HepG2 (cell line): Measurements from ENCODE around the gene USP40. TPM values are rescaled to one million over a fixed set of nuclear protein-coding genes. Genes with fewer than 3 reads are reported as not detected.

Experiments
- ATAC-seq: fragments of 200-7000 bp; cut with Tn5 transposase; 3 replicates; pipeline ENCODE4 v1.9.1; 2020; ENCODE audit warnings: mild to moderate bottlenecking, moderate library complexity
- BruUV-seq: library from RNA; stranded (reverse); fragments of 400-500 nt; replicated peaks from 2 replicates; lab custom pipeline; 2021; lab: Mats Ljungman, UMichigan
- CTCF ChIA-PET: fragments of 300-600 bp; formaldehyde crosslinking; extraction: SDS; loops from one replicate; lab custom pipeline; 2021; ENCODE audit warnings: low total read pairs, inconsistent platforms, low intra/inter-chr PET ratio; lab: Yijun Ruan, JAX
- POLR2A ChIA-PET: fragments of 350-600 bp; sonication (Branson Sonifier 250); formaldehyde crosslinking; loops from one replicate; lab custom pipeline; 2020; ENCODE audit warnings: antibody characterized with exemption, inconsistent platforms; lab: Yijun Ruan, JAX
- DNase-seq: peaks from one replicate; pipeline ENCODE4 v3.0.0-alpha.2; 2015; ENCODE audit warnings: low spot score
- FAIRE-seq: peaks from 3 replicates; lab custom pipeline; 2011; peaks lifted over from hg19 to GRCh38; lab: Jason Lieb, UNC
- H2AFZ ChIP-seq: one replicate; pipeline ENCODE4 v1.6.1; 2011; ENCODE audit warnings: low read length, inconsistent platforms
- H3K27ac ChIP-seq: fragments of 300-600 bp; 3 replicates; pipeline ENCODE4 v1.8.0; 2011; ENCODE audit warnings: mixed run types, mild to moderate bottlenecking, mixed read lengths, low read length, inconsistent platforms; ENCODE audit not compliant: insufficient read depth; ENCODE audit errors: extremely low read length
- H3K27me3 ChIP-seq, 2 experiments: fragments of 200-600 bp in 1 of 2; 2 replicates in 1 of 2; 3 replicates in 1 of 2; pipeline versions ENCODE4 v1.6.0 to v1.8.0; 2011; ENCODE audit warnings: low read length in 2 of 2, mild to moderate bottlenecking in 2 of 2, moderate library complexity in 2 of 2, inconsistent platforms in 1 of 2; ENCODE audit not compliant: insufficient read depth in 2 of 2, control insufficient read depth in 1 of 2
- H3K36me3 ChIP-seq, 2 experiments: fragments of 200-600 bp in 1 of 2; replicated peaks in 1 of 2; 2 replicates in 1 of 2; 3 replicates in 1 of 2; pipeline versions ENCODE4 v1.5.1 to v1.8.0; 2011; ENCODE audit warnings: low read length in 2 of 2, inconsistent platforms in 1 of 2; ENCODE audit not compliant: insufficient read depth in 2 of 2, control insufficient read depth in 1 of 2
- H3K4me1 ChIP-seq: 2 replicates; pipeline ENCODE4 v1.5.1; 2012; ENCODE audit warnings: low read length, inconsistent platforms; ENCODE audit not compliant: insufficient read depth
- H3K4me2 ChIP-seq: 2 replicates; pipeline ENCODE4 v1.6.0; 2011; ENCODE audit warnings: low read depth, low read length, inconsistent platforms
- H3K4me3 ChIP-seq, 3 experiments: fragments of 200-600 bp in 1 of 3; sonication (generic), shearing (Covaris generic) in 1 of 3; replicated peaks in 1 of 3; 2 replicates each; pipeline ENCODE4 v1.5.1; 2011 to 2016; ENCODE audit warnings: low read length in 3 of 3, inconsistent platforms in 2 of 3, low read depth in 2 of 3, mild to moderate bottlenecking in 2 of 3, control low read depth in 1 of 3, mixed read lengths in 1 of 3; ENCODE audit not compliant: insufficient read depth in 1 of 3
- H3K79me2 ChIP-seq: one replicate; pipeline ENCODE4 v1.6.1; 2011; ENCODE audit warnings: low read length, inconsistent platforms; ENCODE audit not compliant: insufficient read depth
- H3K9ac ChIP-seq: 2 replicates; pipeline ENCODE4 v1.6.0; 2011; ENCODE audit warnings: mild to moderate bottlenecking, low read depth, low read length, inconsistent platforms; ENCODE audit not compliant: insufficient read depth
- H3K9me3 ChIP-seq: 2 replicates; pipeline ENCODE4 v1.5.1; 2012; ENCODE audit warnings: mild to moderate bottlenecking, low read length
- H4K20me1 ChIP-seq: 2 replicates; pipeline ENCODE4 v1.6.0; 2011; ENCODE audit warnings: inconsistent platforms, mild to moderate bottlenecking, low read length, moderate library complexity; ENCODE audit not compliant: insufficient read depth
- ARNT2 ChIP-seq: sonication (generic); formaldehyde crosslinking; IDR thresholded peaks from 2 replicates; pipeline ENCODE4 v1.8.0; 2022; ENCODE audit warnings: mild to moderate bottlenecking, low read depth, missing genetic modification reagents, moderate library complexity
- DR1 ChIP-seq: sonication (generic); formaldehyde crosslinking; IDR thresholded peaks from 2 replicates; pipeline ENCODE4 v1.8.0; 2021; ENCODE audit warnings: mild to moderate bottlenecking, missing genetic modification reagents, inconsistent platforms
- EHMT2 ChIP-seq: fragments of 200-600 bp; sonication (generic); IDR thresholded peaks from 2 replicates; pipeline ENCODE4 v1.7.0; 2017; ENCODE audit warnings: antibody characterized with exemption, low read depth, low read length, borderline replicate concordance
- GFI1 ChIP-seq: sonication (generic); formaldehyde crosslinking; IDR thresholded peaks from 2 replicates; pipeline ENCODE4 v1.5.0; 2020; ENCODE audit warnings: missing genetic modification reagents, mild to moderate bottlenecking, borderline replicate concordance
- KDM2A ChIP-seq: sonication (generic); formaldehyde crosslinking; IDR thresholded peaks from 2 replicates; pipeline ENCODE4 v1.4.0; 2020; ENCODE audit warnings: low read depth, missing genetic modification reagents, borderline replicate concordance
- KLF13 ChIP-seq: sonication (generic); formaldehyde crosslinking; IDR thresholded peaks from 2 replicates; pipeline ENCODE4 v1.4.0; 2020; ENCODE audit warnings: mild to moderate bottlenecking, missing genetic modification reagents
- MAFK ChIP-seq, 2 experiments: IDR thresholded peaks in 1 of 2; conservative IDR thresholded peaks in 1 of 2; 2 replicates each; pipeline ENCODE4 v1.6.1; 2011; ENCODE audit warnings: improper control_type of control experiment in 2 of 2, low read length in 2 of 2
- RFX5 ChIP-seq: IDR thresholded peaks from 2 replicates; pipeline ENCODE4 v1.6.1; 2011; ENCODE audit warnings: low read depth, low read length, improper control_type of control experiment
- SKI ChIP-seq: fragments of 450-650 bp; IDR thresholded peaks from one replicate; pipeline ENCODE4 v1.6.1; 2018; ENCODE audit warnings: mild to moderate bottlenecking; ENCODE audit not compliant: partially characterized antibody
- YEATS4 ChIP-seq: sonication (generic); formaldehyde crosslinking; IDR thresholded peaks from 2 replicates; pipeline ENCODE4 v1.4.0; 2020; ENCODE audit warnings: missing genetic modification reagents, borderline replicate concordance
- ZBTB3 ChIP-seq: sonication (generic); formaldehyde crosslinking; IDR thresholded peaks from 2 replicates; pipeline ENCODE4 v1.4.0; 2020; ENCODE audit warnings: low read depth, mild to moderate bottlenecking, moderate library complexity, missing genetic modification reagents, borderline replicate concordance
- ZFP62 ChIP-seq: sonication (generic); formaldehyde crosslinking; IDR thresholded peaks from 2 replicates; pipeline ENCODE4 v1.4.0; 2020; ENCODE audit warnings: missing genetic modification reagents
- ZNF18 ChIP-seq: sonication (generic); formaldehyde crosslinking; IDR thresholded peaks from 2 replicates; pipeline ENCODE4 v1.8.0; 2022; ENCODE audit warnings: mild to moderate bottlenecking, missing genetic modification reagents; ENCODE audit not compliant: insufficient replicate concordance
- ZNF317 ChIP-seq: sonication (generic); formaldehyde crosslinking; IDR thresholded peaks from 2 replicates; pipeline ENCODE4 v1.5.0; 2020; ENCODE audit warnings: mild to moderate bottlenecking, missing genetic modification reagents
- ZNF580 ChIP-seq: IDR thresholded peaks from 2 replicates; pipeline ENCODE4 v1.6.1; 2016; ENCODE audit warnings: low read depth, borderline replicate concordance
- ZNF746 ChIP-seq: sonication (generic); formaldehyde crosslinking; IDR thresholded peaks from 2 replicates; pipeline ENCODE4 v1.8.0; 2022; ENCODE audit warnings: mild to moderate bottlenecking, missing genetic modification reagents
- ZNF768 ChIP-seq: sonication (generic); formaldehyde crosslinking; IDR thresholded peaks from 2 replicates; pipeline ENCODE4 v1.4.0; 2020; ENCODE audit warnings: missing genetic modification reagents
- WGBS: methylation state at CpG from one replicate; pipeline ENCODE4 v1.1.6; 2017; ENCODE audit warnings: low lambda C conversion rate; 5-methylcytosine and 5-hydroxymethylcytosine counted together
- in situ Hi-C: cut with HindIII; loops from 2 replicates; pipeline ENCODE4 v1.10.0; 2017; ENCODE audit warnings: low pct_unique_long_range_greater_than_20kb; ENCODE audit not compliant: extremely low pct_ligation_motif_present
- intact Hi-C: fragments of 100-400 bp; cut with micrococcal nuclease; formaldehyde crosslinking; loops from one replicate; pipeline ENCODE4 v1.10.0; 2022; ENCODE audit not compliant: unreplicated experiment
- polyA plus RNA-seq, 8 experiments: library from polyadenylated mRNA; depleted of rRNA in 3 of 8; stranded (reverse) in 7 of 8; unstranded in 1 of 8; fragments of >200 nt; fragmentation: Illumina TruSeq in 4 of 8; extraction: Trizol in 4 of 8; gene quantifications; 2 replicates each; pipeline versions ENCODE4 v1.2.1 to v1.2.3, GENCODE V29; 2011 to 2016; ENCODE audit warnings: low read depth in 4 of 8, missing spikeins in 1 of 8, mixed read lengths in 1 of 8; ENCODE audit not compliant: insufficient read depth in 1 of 8
- total RNA-seq, 5 experiments: library from RNA; depleted of rRNA; stranded (reverse); fragments of >200 nt; fragmentation: Illumina TruSeq; extraction: Trizol; gene quantifications; 2 replicates each; pipeline ENCODE4 v1.2.3, GENCODE V29; 2016; ENCODE audit warnings: low read depth in 1 of 5
- TF ChIP-seq, protein P1 (sequence below): sonication (generic); formaldehyde crosslinking; IDR thresholded peaks from 2 replicates; pipeline ENCODE4 v1.8.1; 2023; ENCODE audit warnings: mild to moderate bottlenecking, moderate library complexity, missing genetic modification reagents
- TF ChIP-seq, protein P2 (sequence below): sonication (generic); formaldehyde crosslinking; IDR thresholded peaks from 2 replicates; pipeline ENCODE4 v1.5.0; 2020; ENCODE audit warnings: mild to moderate bottlenecking, low read depth, missing genetic modification reagents, borderline replicate concordance
- TF ChIP-seq, protein P3 (sequence below): sonication (generic); formaldehyde crosslinking; IDR thresholded peaks from 2 replicates; pipeline ENCODE4 v1.8.1; 2022; ENCODE audit warnings: mild to moderate bottlenecking, missing genetic modification reagents

USP40 gene
- total and polyA plus RNA-seq, 2 of the 13 experiments (the other 11 are each of a cell fraction or from before 2014, with no cell fraction given): 41.0 to 46.3 TPM

DNA sequence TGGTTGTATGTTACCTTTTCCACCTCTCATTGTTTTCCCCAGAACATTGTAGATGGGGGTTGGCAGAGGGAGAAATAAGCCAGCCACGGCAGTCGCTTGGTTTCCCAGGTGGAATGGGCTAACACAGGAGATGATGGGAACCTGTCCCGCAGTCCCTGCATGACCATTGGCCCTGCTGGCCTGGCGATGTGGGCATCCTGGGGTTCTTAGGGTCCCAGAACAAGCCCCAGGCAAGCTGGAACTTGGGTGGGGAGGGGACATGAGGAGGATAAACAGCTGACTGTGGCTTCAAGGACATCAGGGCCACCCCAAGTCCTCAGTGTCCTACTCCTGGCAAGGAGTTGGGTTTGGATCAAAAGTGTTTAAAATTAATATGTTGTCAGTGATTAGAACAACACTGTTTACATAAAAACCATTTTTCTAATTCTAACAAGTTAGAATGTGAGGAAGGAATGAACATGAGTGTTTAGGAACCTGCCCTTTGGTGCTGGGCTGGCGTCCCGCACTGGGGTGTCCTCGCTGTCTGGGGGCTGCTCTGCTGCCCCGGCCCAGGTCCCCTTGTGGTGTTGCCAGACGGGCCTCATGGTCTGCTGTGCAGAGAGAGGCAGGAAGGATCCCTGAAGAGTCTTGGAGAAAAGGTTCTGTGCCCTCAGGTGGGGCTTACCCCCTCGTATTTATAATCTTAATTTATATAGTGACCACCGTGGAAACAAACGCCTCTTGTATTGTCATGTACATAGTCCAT lies 95.1 kb downstream of the USP40 start:
- 98% methylated on average over 12 of the region's 12 CpGs for WGBS
- BruUV-seq: no TSS peak
- Histone ChIP-seq H2AFZ (no peak overlapping the region), H3K27me3 (no peaks in the 10 kb centered on the region), H3K4me1 (no peaks in the 10 kb centered on the region), H4K20me1 (no peaks in the 10 kb centered on the region), H3K36me3 (peaks cover 20 to 33% of the 10 kb centered on the region in 2 experiments; a peak in 4 of 5 replicates), H3K27ac (no peak overlapping the region), H3K4me2 (no peak overlapping the region), H3K79me2 (no peaks in the 10 kb centered on the region), H3K9ac (no peak overlapping the region), H3K9me3 (no peaks in the 10 kb centered on the region), H3K4me3 (no peak overlapping the region)
- intact Hi-C loops (no loop called here), in situ Hi-C loops (no loop called here)
- DNase-seq (no peak), ATAC-seq (no peak), FAIRE-seq (no peak)
- no peak for TF ChIP-seq ZNF768
- no peak for TF ChIP-seq MAFK (conservative IDR thresholded peaks at IDR 0.05 in 1 of 2, IDR thresholded peaks at IDR 0.05 in 1 of 2; ENCODE audit: low read length in 2 of 2)
- no peak for TF ChIP-seq GFI1 (CRISPR knock-in tag)
- TF ChIP-seq, protein P1, sequence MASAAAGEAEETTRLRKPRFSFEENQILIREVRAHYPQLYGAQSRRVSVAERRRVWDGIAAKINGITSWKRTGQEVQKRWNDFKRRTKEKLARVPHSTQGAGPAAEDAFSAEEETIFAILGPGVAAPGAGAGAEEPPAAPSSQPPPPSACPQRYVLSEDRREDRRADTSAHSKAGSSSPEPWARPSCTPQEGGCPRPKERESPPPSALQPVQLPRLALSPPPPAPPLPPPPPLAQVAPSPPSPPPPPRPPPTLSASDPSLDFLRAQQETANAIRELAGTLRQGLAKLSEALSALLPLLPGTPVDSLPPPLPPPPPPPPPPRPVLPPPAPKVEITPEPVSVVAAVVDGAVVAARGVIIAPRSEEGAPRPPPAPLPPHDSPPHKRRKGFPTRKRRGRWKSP (CRISPR knock-in tag): no peak
- TF ChIP-seq EHMT2: no peak
- no peak for TF ChIP-seq SKI
- TF ChIP-seq ZBTB3 (CRISPR knock-in tag): no peak
- no peak for TF ChIP-seq YEATS4 (CRISPR knock-in tag)
- no peak for TF ChIP-seq RFX5
- TF ChIP-seq ZFP62 (CRISPR knock-in tag): no peak
- TF ChIP-seq ARNT2 (CRISPR knock-in tag): no peak
- TF ChIP-seq ZNF18 (CRISPR knock-in tag): no peak
- no peak for TF ChIP-seq DR1 (CRISPR knock-in tag)
- no peak for TF ChIP-seq ZNF580 (CRISPR knock-in tag)
- TF ChIP-seq, protein P2, sequence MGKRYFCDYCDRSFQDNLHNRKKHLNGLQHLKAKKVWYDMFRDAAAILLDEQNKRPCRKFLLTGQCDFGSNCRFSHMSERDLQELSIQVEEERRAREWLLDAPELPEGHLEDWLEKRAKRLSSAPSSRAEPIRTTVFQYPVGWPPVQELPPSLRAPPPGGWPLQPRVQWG (CRISPR knock-in tag): no peak
- no peak for TF ChIP-seq ZNF317 (CRISPR knock-in tag)
- TF ChIP-seq KDM2A: no peak
- TF ChIP-seq KLF13 (CRISPR knock-in tag): no peak
- TF ChIP-seq, protein P3, sequence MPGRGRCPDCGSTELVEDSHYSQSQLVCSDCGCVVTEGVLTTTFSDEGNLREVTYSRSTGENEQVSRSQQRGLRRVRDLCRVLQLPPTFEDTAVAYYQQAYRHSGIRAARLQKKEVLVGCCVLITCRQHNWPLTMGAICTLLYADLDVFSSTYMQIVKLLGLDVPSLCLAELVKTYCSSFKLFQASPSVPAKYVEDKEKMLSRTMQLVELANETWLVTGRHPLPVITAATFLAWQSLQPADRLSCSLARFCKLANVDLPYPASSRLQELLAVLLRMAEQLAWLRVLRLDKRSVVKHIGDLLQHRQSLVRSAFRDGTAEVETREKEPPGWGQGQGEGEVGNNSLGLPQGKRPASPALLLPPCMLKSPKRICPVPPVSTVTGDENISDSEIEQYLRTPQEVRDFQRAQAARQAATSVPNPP (CRISPR knock-in tag): no peak
- no peak for TF ChIP-seq ZNF746 (CRISPR knock-in tag)
- POLR2A ChIA-PET: no interaction called here
- CTCF ChIA-PET: no interaction called here
